Natural killer cell treated with Interleukin-12 subunit alpha and Interleukin-12 subunit beta and Interleukin-15 and Interleukin-18, amount 100 ng/mL, for 72 hours (primary cell): ENCODE measurements around the gene RABL3. TPM values are rescaled to one million over a fixed set of nuclear protein-coding genes. Genes with fewer than 3 reads are reported as not detected.
"Not testable (repeated sequence)": the region's sequence is repeated elsewhere in the genome, so short reads cannot be mapped to it uniquely, and the experiment has no call there.

ENCODE experiments used
- ATAC-seq, 2 donors: fragments of 150-1000 bp; cut with Tn5 transposase in 1 of 2; sonication (Bioruptor Pico), chemical (Tn5 transposase) in 1 of 2; 2 replicates each; pipeline ENCODE4 v1.10.0; 2021
- DNase-seq: peaks from one replicate; pipeline ENCODE4 v3.0.0; 2022; ENCODE audit warnings: low spot score
- H3K27ac Mint-ChIP-seq, 2 donors: 1 replicate in 1 of 2; 2 replicates in 1 of 2; pipeline ENCODE4 v1.8.0; 2022; ENCODE audit warnings: mixed read lengths in 2 of 2, mild to moderate bottlenecking in 1 of 2, moderate library complexity in 1 of 2
- H3K27me3 Mint-ChIP-seq, 2 donors: 1 replicate in 1 of 2; 2 replicates in 1 of 2; pipeline ENCODE4 v1.8.0; 2022; ENCODE audit warnings: mixed read lengths in 2 of 2
- H3K36me3 Mint-ChIP-seq: one replicate; pipeline ENCODE4 v1.8.0; 2022; ENCODE audit warnings: mixed read lengths
- H3K4me1 Mint-ChIP-seq, 2 donors: 1 replicate in 1 of 2; 2 replicates in 1 of 2; pipeline ENCODE4 v1.8.0; 2022; ENCODE audit warnings: low read depth in 2 of 2, mixed read lengths in 2 of 2, mild to moderate bottlenecking in 1 of 2
- H3K4me3 Mint-ChIP-seq: one replicate; pipeline ENCODE4 v1.8.0; 2022; ENCODE audit warnings: mixed read lengths
- H3K9me3 Mint-ChIP-seq: 2 replicates; pipeline ENCODE4 v1.8.0; 2022; ENCODE audit warnings: mixed read lengths
- total RNA-seq, 2 donors: library from RNA; stranded (reverse); gene quantifications; one replicate each; pipeline ENCODE4 v1.2.3, GENCODE V29; 2022

Gene RABL3
- total RNA-seq, 2 donors from 2014 or later, result 19.5 to 25.3 TPM

DNA sequence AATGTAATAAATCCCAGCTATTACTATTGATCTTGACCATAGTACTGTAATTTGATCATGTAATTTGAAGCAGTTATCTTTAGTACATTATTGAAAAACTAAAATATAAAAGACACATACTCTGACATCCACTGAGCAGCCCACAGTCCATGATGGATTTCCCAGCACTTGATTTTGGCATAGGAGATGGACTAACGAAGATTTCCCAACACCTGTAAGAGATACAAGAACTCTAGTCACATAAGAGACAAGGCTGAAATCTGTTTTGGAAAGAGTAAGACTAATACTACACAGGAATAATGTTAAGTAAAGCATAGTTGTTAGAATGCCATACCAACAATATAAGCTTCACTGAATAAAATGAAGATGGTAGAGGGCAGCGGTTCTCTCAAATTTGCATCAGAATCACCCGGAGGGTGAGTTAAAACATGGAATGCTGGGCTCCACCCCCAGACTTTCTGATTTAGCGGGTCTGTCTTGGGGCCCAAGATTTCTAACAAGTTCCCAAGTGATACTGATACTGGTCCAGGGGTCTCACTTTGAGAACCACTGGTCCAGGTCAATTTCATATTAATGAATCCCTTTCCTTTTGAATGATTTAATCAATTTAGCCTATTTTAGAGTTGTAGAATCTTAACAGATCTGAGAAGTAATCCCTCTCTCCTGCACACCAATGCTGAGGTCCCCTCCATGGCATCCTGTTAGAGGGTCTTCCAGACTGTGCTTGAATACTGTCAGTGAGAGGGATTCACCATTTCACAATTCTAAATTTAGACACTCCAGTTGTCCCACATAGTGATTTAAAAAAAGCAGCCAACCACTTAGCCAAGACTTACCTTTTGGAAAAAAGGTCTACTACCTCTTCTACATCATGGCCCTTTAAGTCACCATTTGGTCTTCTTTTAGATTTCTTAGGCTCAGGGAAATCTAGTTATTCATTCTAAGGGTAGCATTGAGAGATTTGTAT lies 11.5 kb downstream of the RABL3 start:
- H3K27me3 Mint-ChIP-seq, result no peaks in the 10 kb centered on the region

DNA sequence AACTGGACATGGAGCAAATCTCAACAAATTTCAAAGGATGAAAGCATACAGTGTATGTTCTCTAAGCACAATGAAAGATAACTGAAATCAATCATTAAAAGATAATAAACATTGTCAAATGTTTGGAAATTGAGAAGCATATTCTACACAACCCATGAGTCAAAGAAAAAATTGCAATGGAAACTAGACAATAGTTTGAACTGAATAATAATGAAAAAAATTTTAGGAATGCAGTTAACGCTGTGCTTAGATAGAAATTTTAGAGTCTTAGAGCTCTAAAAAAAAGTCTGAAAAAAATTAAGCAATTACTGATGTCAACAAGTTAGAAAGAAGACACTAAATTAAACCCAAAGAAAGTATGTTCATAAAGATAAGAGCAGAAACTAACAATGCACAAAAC lies 15.5 kb downstream of the RABL3 start:
- H3K4me1 Mint-ChIP-seq, result no peaks in the 10 kb centered on the region

More for the DNA sequence above, 11.5 kb downstream of the RABL3 start:
- H3K9me3 Mint-ChIP-seq, result no peaks in the 10 kb centered on the region
- no peak overlapping the region for H3K27ac Mint-ChIP-seq
- no peak for DNase-seq
- peaks cover 4 to 5% of the 10 kb centered on the region in 2 donors for H3K4me1 Mint-ChIP-seq
- H3K36me3 Mint-ChIP-seq, result peaks cover 10% of the 10 kb centered on the region
- H3K4me3 Mint-ChIP-seq, result no peak overlapping the region
- no peak for ATAC-seq

DNA sequence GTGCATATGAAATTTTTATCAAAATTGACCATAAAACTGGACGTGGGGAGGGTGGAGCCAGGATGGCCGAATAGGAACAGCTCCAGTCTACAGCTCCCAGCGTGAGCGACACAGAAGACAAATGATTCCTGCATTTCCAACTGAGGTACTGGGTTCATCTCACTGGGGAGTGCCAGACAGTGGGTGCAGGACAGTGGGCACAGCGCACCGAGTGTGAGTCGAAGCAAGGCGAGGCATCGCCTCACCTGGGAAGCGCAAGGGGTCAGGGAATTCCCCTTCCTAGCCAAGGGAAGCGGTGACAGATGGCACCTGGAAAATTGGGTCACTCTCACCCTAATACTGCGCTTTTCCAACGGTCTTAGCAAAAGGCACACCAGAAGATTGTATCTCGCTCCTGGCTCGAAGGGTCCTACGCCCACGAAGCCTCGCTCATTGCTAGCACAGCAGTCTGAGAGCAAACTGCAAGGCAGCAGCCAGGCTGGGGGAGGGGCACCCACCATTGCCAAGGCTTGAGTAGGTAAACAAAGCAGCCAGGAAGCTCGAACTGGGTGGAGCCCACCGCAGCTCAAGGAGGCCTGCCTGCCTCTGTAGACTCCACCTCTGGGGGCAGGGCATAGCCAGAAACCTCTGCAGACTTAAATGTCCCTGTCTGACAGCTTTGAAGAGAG lies 23.0 kb downstream of the RABL3 start:
- not testable (repeated sequence) for H3K4me3 Mint-ChIP-seq, H3K27ac Mint-ChIP-seq, H3K27me3 Mint-ChIP-seq, H3K36me3 Mint-ChIP-seq, DNase-seq, H3K9me3 Mint-ChIP-seq, ATAC-seq
- H3K4me1 Mint-ChIP-seq, result peaks cover 11 to 14% of the 10 kb centered on the region in 2 donors

More for the DNA sequence above, 15.5 kb downstream of the RABL3 start:
- Mint-ChIP-seq H3K27me3 (no peaks in the 10 kb centered on the region), H3K9me3 (no peaks in the 10 kb centered on the region), H3K4me3 (no peak overlapping the region), H3K27ac (no peak overlapping the region), H3K36me3 (peaks cover 4% of the 10 kb centered on the region)
- DNase-seq (no peak), ATAC-seq (no peak)

DNA sequence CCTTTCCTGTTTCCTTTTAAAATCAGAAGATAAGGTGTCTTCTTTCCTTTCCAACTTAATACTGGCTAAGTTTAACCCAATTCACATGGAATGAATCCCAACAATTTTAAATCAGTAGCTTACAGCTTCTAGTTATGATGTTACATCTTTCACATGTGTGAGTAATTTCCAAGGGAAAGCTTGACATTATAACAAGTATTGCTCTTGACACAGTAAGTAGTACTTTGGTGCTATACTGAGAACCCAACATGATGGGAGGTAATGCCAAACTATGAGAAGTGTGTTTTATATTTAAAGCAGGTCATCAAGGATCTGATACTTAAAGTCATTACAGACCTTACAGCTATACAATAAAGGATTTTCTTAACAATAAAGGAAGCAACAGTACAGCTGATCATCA lies 29.1 kb downstream of the RABL3 start:
- no peak for DNase-seq
- H3K27me3 Mint-ChIP-seq, result no peaks in the 10 kb centered on the region
- ATAC-seq, result no peak
- H3K27ac Mint-ChIP-seq, result no peak overlapping the region
- no peaks in the 10 kb centered on the region for H3K36me3 Mint-ChIP-seq
- H3K9me3 Mint-ChIP-seq, result no peaks in the 10 kb centered on the region
- H3K4me1 Mint-ChIP-seq, result peaks cover 0 to under 1% of the 10 kb centered on the region in 2 donors
- H3K4me3 Mint-ChIP-seq, result no peak overlapping the region

DNA sequence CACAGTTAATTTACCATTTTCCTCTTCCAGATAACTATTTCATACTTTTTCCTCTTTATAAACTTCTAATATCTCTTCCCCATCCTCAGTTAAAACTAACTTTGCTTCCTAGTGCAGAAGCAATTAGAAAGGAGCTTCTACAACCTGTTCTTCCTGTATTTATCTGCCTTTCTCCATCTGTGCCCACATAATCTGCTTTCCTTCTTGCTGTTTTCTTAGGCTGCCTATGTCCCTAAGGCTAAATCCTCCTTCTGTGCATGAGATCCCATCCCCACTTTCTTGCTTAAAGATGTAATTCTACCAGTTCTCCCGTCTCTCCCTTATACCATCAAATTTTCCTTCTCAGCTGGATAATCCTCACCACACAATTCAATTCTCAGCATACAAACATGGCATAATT lies 31.9 kb downstream of the RABL3 start:
- no peak overlapping the region for H3K27ac Mint-ChIP-seq
- no peaks in the 10 kb centered on the region for H3K27me3 Mint-ChIP-seq
- ATAC-seq (no peak), DNase-seq (no peak)
- H3K36me3 Mint-ChIP-seq, result no peaks in the 10 kb centered on the region
- no peaks in the 10 kb centered on the region for H3K4me1 Mint-ChIP-seq
- no peaks in the 10 kb centered on the region for H3K9me3 Mint-ChIP-seq
- no peak overlapping the region for H3K4me3 Mint-ChIP-seq

DNA sequence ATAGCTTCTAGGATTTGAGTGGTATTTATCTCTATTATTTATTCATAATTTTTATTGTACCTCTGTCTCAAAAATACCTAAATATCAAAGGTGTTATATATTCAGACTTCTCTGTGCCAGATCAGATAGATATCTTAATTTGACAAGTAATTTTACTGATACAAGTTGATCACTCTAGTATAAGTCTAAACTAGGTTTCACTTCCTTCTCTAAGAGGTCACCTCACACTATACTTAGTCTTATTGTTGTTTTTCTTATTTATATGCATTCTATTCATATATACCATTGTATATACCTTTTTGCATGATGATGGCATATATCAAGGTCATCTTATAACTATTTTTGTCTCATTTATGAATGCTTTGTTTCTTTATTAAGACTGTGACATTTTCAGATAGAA lies 33.9 kb downstream of the RABL3 start:
- ATAC-seq (no peak), DNase-seq (no peak)
- Mint-ChIP-seq H3K27me3 (no peaks in the 10 kb centered on the region), H3K4me3 (no peak overlapping the region), H3K4me1 (peaks cover 0 to 2% of the 10 kb centered on the region in 2 donors), H3K27ac (no peak overlapping the region), H3K36me3 (peaks cover 11% of the 10 kb centered on the region), H3K9me3 (no peaks in the 10 kb centered on the region)

DNA sequence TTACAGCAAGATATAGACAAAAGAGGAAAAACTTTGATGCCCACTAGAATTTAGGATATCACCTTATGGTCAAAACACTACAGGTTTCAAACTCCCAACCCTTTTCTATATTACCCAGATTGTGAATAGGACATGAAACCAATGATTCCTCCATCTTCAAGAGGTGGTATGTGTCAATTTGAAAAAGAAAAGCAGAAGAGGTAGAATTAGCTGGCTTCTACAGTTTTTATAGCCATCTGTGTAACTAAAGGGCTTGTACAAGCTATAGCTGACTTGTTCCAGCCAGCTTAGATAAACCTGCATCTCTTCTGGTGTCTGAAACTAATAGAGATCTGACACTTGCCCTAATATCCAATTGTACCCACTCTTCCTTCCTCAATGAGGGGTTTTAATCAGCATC lies 35.4 kb downstream of the RABL3 start:
- H3K4me1 Mint-ChIP-seq, result peaks cover 0 to 2% of the 10 kb centered on the region in 2 donors
- DNase-seq (no peak), ATAC-seq (no peak)
- no peak overlapping the region for H3K4me3 Mint-ChIP-seq
- H3K27me3 Mint-ChIP-seq, result no peaks in the 10 kb centered on the region
- H3K27ac Mint-ChIP-seq, result no peak overlapping the region
- H3K36me3 Mint-ChIP-seq, result peaks cover 16% of the 10 kb centered on the region
- no peaks in the 10 kb centered on the region for H3K9me3 Mint-ChIP-seq

DNA sequence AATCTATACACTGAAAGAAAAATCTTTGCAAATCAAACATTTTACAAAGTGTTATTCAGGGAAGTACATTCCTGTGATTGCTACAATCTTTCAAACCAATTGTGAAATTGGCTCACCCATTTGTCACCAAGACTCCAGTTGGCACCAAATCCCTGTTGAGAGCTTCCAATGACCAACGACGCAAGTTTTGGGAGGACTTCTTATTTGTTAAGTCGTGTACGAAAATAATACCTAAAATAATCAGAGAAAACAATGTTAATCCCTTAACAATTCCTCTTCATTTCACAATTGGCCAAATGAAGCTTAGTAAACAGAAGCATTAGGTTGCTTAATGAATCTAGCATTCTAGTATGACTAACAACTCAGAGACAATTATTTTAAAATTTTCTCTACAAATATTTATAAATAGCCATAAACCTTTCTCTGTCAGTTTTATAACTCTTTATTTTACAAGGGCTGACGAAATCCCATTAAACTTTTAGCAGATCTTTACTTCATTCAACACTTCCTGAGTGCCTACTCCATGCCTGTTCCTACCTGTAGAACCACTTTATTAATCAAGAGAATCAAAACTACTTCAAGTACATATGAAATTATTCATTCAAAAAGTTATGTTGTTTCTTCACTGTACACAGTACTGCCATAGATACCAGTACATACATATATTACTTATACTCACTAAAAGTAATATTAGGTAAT lies 36.3 kb downstream of the RABL3 start:
- ATAC-seq (no peak), DNase-seq (no peak)
- no peaks in the 10 kb centered on the region for H3K9me3 Mint-ChIP-seq
- H3K36me3 Mint-ChIP-seq, result peaks cover 16% of the 10 kb centered on the region
- H3K4me1 Mint-ChIP-seq, result peaks cover 0 to 2% of the 10 kb centered on the region in 2 donors
- H3K27me3 Mint-ChIP-seq, result no peaks in the 10 kb centered on the region
- no peak overlapping the region for H3K4me3 Mint-ChIP-seq
- no peak overlapping the region for H3K27ac Mint-ChIP-seq

DNA sequence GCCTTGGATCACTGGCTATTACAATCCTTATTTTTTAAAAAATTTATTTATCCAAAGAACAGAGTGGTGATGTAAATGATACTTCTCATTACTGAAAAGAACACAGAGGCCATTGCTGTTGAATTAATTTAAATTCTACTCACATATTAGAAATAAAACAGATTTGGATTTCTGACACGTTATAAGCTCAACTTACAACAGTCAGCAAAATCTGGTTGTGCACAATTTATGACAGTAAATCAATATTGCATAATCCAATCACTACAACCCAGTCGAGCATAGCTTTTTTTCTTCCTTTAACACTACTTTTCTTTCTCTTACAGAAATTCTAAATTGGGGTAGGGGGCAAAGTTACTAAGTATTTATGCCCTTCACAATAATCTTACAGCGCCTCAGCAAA lies 43.0 kb downstream of the RABL3 start:
- H3K36me3 Mint-ChIP-seq, result peaks cover 19% of the 10 kb centered on the region
- no peak overlapping the region for H3K4me3 Mint-ChIP-seq
- H3K4me1 Mint-ChIP-seq, result peaks cover 0 to 1% of the 10 kb centered on the region in 2 donors
- no peaks in the 10 kb centered on the region for H3K9me3 Mint-ChIP-seq
- no peaks in the 10 kb centered on the region for H3K27me3 Mint-ChIP-seq
- ATAC-seq (no peak), DNase-seq (no peak)
- no peak overlapping the region for H3K27ac Mint-ChIP-seq

DNA sequence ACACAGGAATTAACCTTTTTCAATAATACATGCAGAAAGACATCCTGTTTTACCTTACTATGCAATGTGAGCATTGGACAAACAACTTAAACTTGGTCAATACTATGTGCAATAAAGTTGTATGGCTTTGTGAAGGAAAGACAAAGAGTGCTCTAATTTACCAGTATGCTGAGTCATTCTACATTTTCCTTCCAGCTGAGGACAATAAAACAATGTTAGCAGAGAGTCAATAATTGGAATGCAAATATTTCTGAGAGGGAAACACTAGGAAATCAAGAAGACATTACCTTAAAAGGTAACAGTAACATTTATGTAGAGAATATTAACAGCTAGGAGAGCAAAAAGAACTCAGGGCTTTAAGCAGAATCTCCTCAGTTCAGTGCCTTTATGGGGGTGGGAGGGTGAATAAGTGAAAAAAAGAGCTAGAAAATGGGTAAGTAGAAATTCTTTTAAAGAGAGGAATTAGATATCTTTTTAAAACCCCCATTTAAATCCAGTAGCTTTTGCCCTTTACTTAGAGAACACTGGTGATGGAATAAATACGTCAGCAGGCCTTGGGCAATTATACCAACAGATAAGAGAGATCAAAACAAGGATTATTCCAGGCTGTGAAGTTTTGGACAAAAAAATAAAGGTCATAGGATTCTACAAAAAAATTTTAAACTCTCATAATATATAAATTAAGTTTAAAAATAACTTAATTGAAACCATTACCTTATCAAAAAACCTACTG lies 48.7 kb downstream of the RABL3 start:
- Mint-ChIP-seq H3K4me3 (no peak overlapping the region), H3K9me3 (no peaks in the 10 kb centered on the region), H3K27ac (no peak overlapping the region), H3K36me3 (peaks cover 3% of the 10 kb centered on the region), H3K27me3 (no peaks in the 10 kb centered on the region), H3K4me1 (no peaks in the 10 kb centered on the region)
- DNase-seq, result no peak
- ATAC-seq, result no peak

DNA sequence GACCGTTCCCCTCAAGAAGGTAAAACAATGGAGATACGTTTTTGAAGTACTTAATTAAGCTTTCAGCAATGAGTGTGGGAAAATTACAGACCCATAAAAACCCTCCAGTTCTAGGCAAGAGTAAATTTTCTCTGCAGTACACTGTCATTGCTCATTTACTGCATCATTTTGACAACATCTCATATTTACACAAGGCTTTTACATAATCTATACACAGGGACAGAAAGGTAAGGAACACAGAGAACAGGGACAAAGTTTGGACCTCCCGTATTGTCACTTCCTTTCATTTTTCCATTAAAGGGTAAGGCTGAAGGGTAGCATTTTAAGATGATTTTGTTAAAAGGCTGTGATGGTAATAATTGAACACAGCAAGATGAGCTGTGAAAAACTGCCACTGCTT lies 52.9 kb downstream of the RABL3 start:
- no peak overlapping the region for H3K27ac Mint-ChIP-seq
- no peaks in the 10 kb centered on the region for H3K4me1 Mint-ChIP-seq
- DNase-seq (no peak), ATAC-seq (no peak)
- no peaks in the 10 kb centered on the region for H3K36me3 Mint-ChIP-seq
- no peak overlapping the region for H3K4me3 Mint-ChIP-seq
- no peaks in the 10 kb centered on the region for H3K9me3 Mint-ChIP-seq
- no peaks in the 10 kb centered on the region for H3K27me3 Mint-ChIP-seq

DNA sequence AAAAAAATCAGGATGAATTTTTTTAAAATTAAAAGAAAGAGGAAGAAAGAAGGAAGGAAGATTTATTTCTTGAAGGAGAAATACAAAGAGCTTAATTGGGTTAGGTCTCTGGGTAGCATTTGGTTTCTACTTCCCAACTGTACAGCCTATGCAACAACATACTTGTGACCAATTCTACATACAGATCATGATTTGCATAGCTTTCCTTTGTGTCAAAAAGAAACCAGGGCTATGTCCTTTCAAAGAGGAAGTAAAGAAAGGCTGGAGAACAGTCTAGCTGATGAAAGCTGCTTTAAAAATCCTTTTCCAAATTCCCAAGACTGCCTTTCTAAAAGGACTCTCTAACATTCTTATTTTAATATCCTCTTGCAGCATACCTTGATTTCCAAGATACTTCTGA lies 54.2 kb downstream of the RABL3 start:
- DNase-seq (no peak), ATAC-seq (no peak)
- no peaks in the 10 kb centered on the region for H3K9me3 Mint-ChIP-seq
- no peaks in the 10 kb centered on the region for H3K27me3 Mint-ChIP-seq
- no peaks in the 10 kb centered on the region for H3K4me1 Mint-ChIP-seq
- H3K4me3 Mint-ChIP-seq, result no peak overlapping the region
- H3K27ac Mint-ChIP-seq, result no peak overlapping the region
- no peaks in the 10 kb centered on the region for H3K36me3 Mint-ChIP-seq

DNA sequence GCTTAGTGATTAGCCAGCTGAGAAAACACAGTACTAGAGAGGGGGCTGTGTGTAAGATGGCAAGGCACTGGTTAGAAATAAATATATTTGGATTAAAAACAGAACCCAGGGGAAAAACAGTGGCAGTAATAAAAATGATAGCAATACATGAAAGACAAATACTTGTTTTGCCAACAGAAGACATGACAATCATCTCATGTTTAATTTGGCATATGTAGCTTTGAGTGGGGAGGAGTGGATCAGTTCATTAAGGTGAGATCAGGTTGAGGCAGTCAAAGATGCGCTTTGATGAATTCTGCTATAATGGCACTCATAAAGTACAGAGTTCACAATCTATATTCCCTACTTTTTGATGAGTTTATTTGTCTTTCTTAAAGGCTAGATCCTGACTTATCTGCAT lies 56.9 kb downstream of the RABL3 start:
- Mint-ChIP-seq H3K9me3 (no peaks in the 10 kb centered on the region), H3K36me3 (no peaks in the 10 kb centered on the region), H3K27ac (no peak overlapping the region), H3K4me3 (no peak overlapping the region), H3K4me1 (no peaks in the 10 kb centered on the region), H3K27me3 (no peaks in the 10 kb centered on the region)
- DNase-seq (no peak), ATAC-seq (no peak)
